Ascending aorta (tissue), 2 donors: Measurements from ENCODE around the gene IFT22. TPM values are rescaled to one million over a fixed set of nuclear protein-coding genes. Genes with fewer than 3 reads are reported as not detected.

Source experiments
- DNase-seq, 2 donors: peaks; one replicate each; pipeline ENCODE4 v3.0.0-alpha.2; 2019; ENCODE audit warnings: low spot score in 2 of 2
- H3K27ac ChIP-seq, 2 donors: fragments of 200-600 bp; sonication (generic); one replicate each; pipeline ENCODE4 v1.5.1; 2016 to 2017; ENCODE audit warnings: mild to moderate bottlenecking in 1 of 2
- H3K27me3 ChIP-seq: fragments of 200-600 bp; sonication (generic); one replicate; pipeline ENCODE4 v1.5.1; 2017
- H3K36me3 ChIP-seq, 2 donors: fragments of 200-600 bp; sonication (generic); one replicate each; pipeline ENCODE4 v1.5.1; 2016
- H3K4me1 ChIP-seq, 2 donors: fragments of 200-600 bp; sonication (generic); one replicate each; pipeline ENCODE4 v1.5.1; 2016 to 2017; ENCODE audit warnings: mild to moderate bottlenecking in 1 of 2
- H3K4me3 ChIP-seq, 2 donors: fragments of 200-600 bp; sonication (generic); one replicate each; pipeline ENCODE4 v1.5.1; 2016 to 2017; ENCODE audit warnings: mild to moderate bottlenecking in 1 of 2
- H3K9me3 ChIP-seq, 2 donors: fragments of 200-600 bp; sonication (generic); one replicate each; pipeline ENCODE4 v1.5.1; 2016
- CTCF ChIP-seq, 3 experiments: fragments of 200-600 bp in 2 of 3; fragments of 450-650 bp in 1 of 3; sonication (generic) in 2 of 3; IDR thresholded peaks; one replicate each; pipeline ENCODE4 v1.5.1; 2016 to 2019; ENCODE audit warnings: antibody characterized with exemption in 3 of 3, mild to moderate bottlenecking in 1 of 3, moderate library complexity in 1 of 3
- intact Hi-C: fragments of 100-400 bp; cut with DNase I; formaldehyde crosslinking; loops from one replicate; pipeline ENCODE4 v1.15.1; 2023
- total RNA-seq: library from RNA; depleted of rRNA; stranded (reverse); fragments of >200 nt; gene quantifications from one replicate; pipeline ENCODE4 v1.1.0, GENCODE V29; 2016

The IFT22 gene
- total RNA-seq, 1 donor from 2014 or later: 19.8 TPM

GRCh38 chr7:101347477-101347876, 25.9 kb upstream of the IFT22 start:
- Histone ChIP-seq H3K9me3 (no peaks in the 10 kb centered on the region), H3K27ac (no peak overlapping the region), H3K27me3 (no peaks in the 10 kb centered on the region), H3K4me3 (no peak overlapping the region), H3K36me3 (no peaks in the 10 kb centered on the region), H3K4me1 (no peaks in the 10 kb centered on the region)
- intact Hi-C loops: no loop called here
- DNase-seq: no peak
- TF ChIP-seq CTCF (IDR thresholded peaks at IDR 0.05): no peak

- intact Hi-C loops: no loop called here
These were observed 21.3 kb upstream of the IFT22 start for GRCh38 chr7:101342892-101343291.

GRCh38 chr7:101340379-101340778, 18.8 kb upstream of the IFT22 start:
- no peak overlapping the region for H3K4me3 ChIP-seq
- DNase-seq: no peak
- H3K36me3 ChIP-seq: no peaks in the 10 kb centered on the region
- intact Hi-C loops: no loop called here
- H3K27ac ChIP-seq: no peak overlapping the region
- no peaks in the 10 kb centered on the region for H3K9me3 ChIP-seq
- no peaks in the 10 kb centered on the region for H3K4me1 ChIP-seq
- H3K27me3 ChIP-seq: no peaks in the 10 kb centered on the region
- no peak for TF ChIP-seq CTCF (IDR thresholded peaks at IDR 0.05)

More at GRCh38 chr7:101342892-101343291, 21.3 kb upstream of the IFT22 start:
- Histone ChIP-seq H3K4me1 (no peaks in the 10 kb centered on the region), H3K27ac (no peak overlapping the region), H3K36me3 (no peaks in the 10 kb centered on the region), H3K4me3 (no peak overlapping the region), H3K27me3 (no peaks in the 10 kb centered on the region), H3K9me3 (no peaks in the 10 kb centered on the region)
- no peak for DNase-seq
- TF ChIP-seq CTCF (IDR thresholded peaks at IDR 0.05): no peak

- H3K4me1 ChIP-seq: no peaks in the 10 kb centered on the region
- no peaks in the 10 kb centered on the region for H3K36me3 ChIP-seq
- DNase-seq: no peak
- intact Hi-C loops: no loop called here
- no peak for TF ChIP-seq CTCF (IDR thresholded peaks at IDR 0.05)
- H3K4me3 ChIP-seq: no peak overlapping the region
- no peak overlapping the region for H3K27ac ChIP-seq
- H3K27me3 ChIP-seq: no peaks in the 10 kb centered on the region
- no peaks in the 10 kb centered on the region for H3K9me3 ChIP-seq
These were observed 12.3 kb upstream of the IFT22 start for GRCh38 chr7:101333912-101334311.

- no peak for TF ChIP-seq CTCF (IDR thresholded peaks at IDR 0.05)
- no peaks in the 10 kb centered on the region for H3K9me3 ChIP-seq
- H3K4me3 ChIP-seq: no peak overlapping the region
- no peaks in the 10 kb centered on the region for H3K27me3 ChIP-seq
- DNase-seq: no peak
- no peak overlapping the region for H3K27ac ChIP-seq
- intact Hi-C loops: no loop called here
- H3K4me1 ChIP-seq: no peaks in the 10 kb centered on the region
- H3K36me3 ChIP-seq: no peaks in the 10 kb centered on the region
These were observed 10.4 kb upstream of the IFT22 start for GRCh38 chr7:101332026-101332425.

- Histone ChIP-seq H3K36me3 (no peaks in the 10 kb centered on the region), H3K9me3 (no peaks in the 10 kb centered on the region), H3K27ac (no peak overlapping the region), H3K4me1 (no peaks in the 10 kb centered on the region), H3K4me3 (no peak overlapping the region), H3K27me3 (no peaks in the 10 kb centered on the region)
- intact Hi-C loops: no loop called here
- DNase-seq: no peak
- no peak for TF ChIP-seq CTCF (IDR thresholded peaks at IDR 0.05)
These were observed 8.4 kb upstream of the IFT22 start for GRCh38 chr7:101330011-101330484.
